GM06990 (cell line): ENCODE measurements around the gene NR0B1.

Experiments
- DNase-seq: peaks from one replicate; pipeline ENCODE4 v3.0.0-alpha.2; 2011; ENCODE audit not compliant: insufficient read length; ENCODE audit errors: extremely low read depth
- H3K27me3 ChIP-seq: replicated peaks from 2 replicates; pipeline ENCODE4 v1.6.0; 2011; ENCODE audit warnings: low read length; ENCODE audit not compliant: control insufficient read depth, insufficient read depth
- H3K36me3 ChIP-seq: 2 replicates; pipeline ENCODE4 v1.5.1; 2011; ENCODE audit warnings: low read length; ENCODE audit not compliant: control insufficient read depth, insufficient read depth
- H3K4me3 ChIP-seq: replicated peaks from 2 replicates; pipeline ENCODE4 v1.5.1; 2011; ENCODE audit warnings: low read depth, mild to moderate bottlenecking, control low read depth, low read length
- CTCF ChIP-seq: IDR thresholded peaks from 2 replicates; pipeline ENCODE4 v1.5.1; 2011; ENCODE audit warnings: low read length, control low read depth, mild to moderate bottlenecking, inconsistent platforms; ENCODE audit not compliant: insufficient read depth, poor library complexity, severe bottlenecking

Gene NR0B1

GRCh38 chrX:30283456-30284200 lies 25.6 kb downstream of the NR0B1 start:
- Histone ChIP-seq H3K4me3 (no peak overlapping the region), H3K36me3 (no peaks in the 10 kb centered on the region), H3K27me3 (no peaks in the 10 kb centered on the region; the same call in 1 of the 2 replicates)
- no peak for TF ChIP-seq CTCF
- no peak for DNase-seq

- H3K36me3 ChIP-seq, result no peaks in the 10 kb centered on the region
- DNase-seq, result no peak
- no peak for TF ChIP-seq CTCF
These were observed 26.7 kb downstream of the NR0B1 start for GRCh38 chrX:30282527-30282926.

GRCh38 chrX:30280428-30280827 lies 28.8 kb downstream of the NR0B1 start:
- no peak for TF ChIP-seq CTCF
- no peak for DNase-seq
- no peaks in the 10 kb centered on the region for H3K36me3 ChIP-seq
- no peaks in the 10 kb centered on the region; the same call in 1 of the 2 replicates for H3K27me3 ChIP-seq
- no peak overlapping the region for H3K4me3 ChIP-seq

More at GRCh38 chrX:30282527-30282926, 26.7 kb downstream of the NR0B1 start:
- Histone ChIP-seq H3K4me3 (no peak overlapping the region), H3K27me3 (no peaks in the 10 kb centered on the region; the same call in 1 of the 2 replicates)

GRCh38 chrX:30278365-30278764 lies 30.8 kb downstream of the NR0B1 start:
- TF ChIP-seq CTCF, result no peak
- H3K36me3 ChIP-seq, result no peaks in the 10 kb centered on the region
- H3K4me3 ChIP-seq, result no peak overlapping the region
- DNase-seq, result no peak
- no peaks in the 10 kb centered on the region; the same call in 1 of the 2 replicates for H3K27me3 ChIP-seq

- no peak for DNase-seq
These were observed 33.7 kb downstream of the NR0B1 start for GRCh38 chrX:30275498-30275897.

More at GRCh38 chrX:30275498-30275897, 33.7 kb downstream of the NR0B1 start:
- no peak overlapping the region for H3K4me3 ChIP-seq
- H3K36me3 ChIP-seq, result no peaks in the 10 kb centered on the region
- TF ChIP-seq CTCF, result peak; percentile 1
- H3K27me3 ChIP-seq, result no peaks in the 10 kb centered on the region; the same call in 1 of the 2 replicates
